HFFc6 (cell line): ENCODE results near the gene ANAPC7. TPM values are rescaled to one million over a fixed set of nuclear protein-coding genes. Genes with fewer than 3 reads are reported as not detected.

Source experiments
- DNase-seq: peaks from one replicate; pipeline ENCODE4 v3.0.0-alpha.2; 2018
- H3K27ac Mint-ChIP-seq: 2 replicates; pipeline ENCODE4 v1.8.0; 2020; ENCODE audit warnings: mild to moderate bottlenecking, mixed read lengths
- H3K27me3 Mint-ChIP-seq: 2 replicates; pipeline ENCODE4 v1.8.0; 2021; ENCODE audit warnings: mild to moderate bottlenecking, moderate library complexity, mixed read lengths; ENCODE audit not compliant: insufficient read depth
- H3K36me3 Mint-ChIP-seq: 2 replicates; pipeline ENCODE4 v1.8.0; 2021; ENCODE audit warnings: low read depth, mixed read lengths
- H3K4me1 Mint-ChIP-seq: 2 replicates; pipeline ENCODE4 v1.8.0; 2020; ENCODE audit warnings: low read depth, mixed read lengths
- H3K4me3 Mint-ChIP-seq: 2 replicates; pipeline ENCODE4 v1.8.0; 2020; ENCODE audit warnings: mild to moderate bottlenecking, moderate library complexity, mixed read lengths
- H3K9me3 Mint-ChIP-seq: 2 replicates; pipeline ENCODE4 v1.8.0; 2020; ENCODE audit warnings: mild to moderate bottlenecking, mixed read lengths
- total RNA-seq, 6 experiments: library from RNA; stranded (reverse); fragmentation: NEBNext Ultra II Directional; extraction: Animal tissue kit (Norgen Biotek cat#: 25700); gene quantifications; 2 replicates in 1 of 6; 3 replicates in 5 of 6; pipeline ENCODE4 v1.2.3, GENCODE V29; 2021
- TF ChIP-seq, protein P1 (sequence below): fragments of 200-600 bp; sonication (generic); IDR thresholded peaks from 2 replicates; pipeline ENCODE4 v1.5.0; 2021; ENCODE audit warnings: antibody characterized with exemption, mild to moderate bottlenecking

The ANAPC7 gene
- total RNA-seq, 6 experiments from 2014 or later: 48.7 to 58.8 (median 57.3) TPM

DNA sequence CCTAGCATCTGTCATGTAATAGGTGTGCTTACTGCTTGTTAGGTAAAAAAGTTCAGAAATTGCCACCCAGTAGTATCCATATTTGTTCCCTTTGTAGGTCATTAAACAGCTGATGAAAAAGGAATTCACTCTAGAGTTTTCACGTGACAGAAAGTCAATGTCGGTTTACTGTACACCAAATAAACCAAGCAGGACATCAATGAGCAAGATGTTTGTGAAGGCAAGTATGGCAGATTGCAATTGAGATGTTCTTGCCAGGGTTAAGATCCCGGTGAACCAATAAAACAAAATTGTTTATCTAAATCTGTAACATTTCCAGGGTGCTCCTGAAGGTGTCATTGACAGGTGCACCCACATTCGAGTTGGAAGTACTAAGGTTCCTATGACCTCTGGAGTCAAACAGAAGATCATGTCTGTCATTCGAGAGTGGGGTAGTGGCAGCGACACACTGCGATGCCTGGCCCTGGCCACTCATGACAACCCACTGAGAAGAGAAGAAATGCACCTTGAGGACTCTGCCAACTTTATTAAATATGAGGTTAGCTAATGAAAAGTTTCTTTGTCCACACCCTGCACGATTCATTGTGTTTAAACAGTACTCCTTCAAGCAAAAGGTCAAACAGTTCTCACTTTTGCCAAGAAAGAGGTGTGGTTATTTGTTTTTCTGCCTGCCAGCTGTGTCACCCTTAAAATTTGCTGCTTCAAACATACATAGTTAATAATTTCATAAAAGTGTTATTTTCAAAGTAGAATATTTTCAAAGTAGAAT, 64.1 kb downstream of the ANAPC7 start:
- Mint-ChIP-seq H3K27me3 (peaks cover 14% of the 10 kb centered on the region), H3K9me3 (no peaks in the 10 kb centered on the region), H3K4me3 (no peak overlapping the region), H3K36me3 (peaks cover 86% of the 10 kb centered on the region), H3K4me1 (peaks cover 27% of the 10 kb centered on the region), H3K27ac (peak overlapping the region; percentile 40; the same call in 1 of the 2 replicates)
- no peak for DNase-seq
- TF ChIP-seq, protein P1, sequence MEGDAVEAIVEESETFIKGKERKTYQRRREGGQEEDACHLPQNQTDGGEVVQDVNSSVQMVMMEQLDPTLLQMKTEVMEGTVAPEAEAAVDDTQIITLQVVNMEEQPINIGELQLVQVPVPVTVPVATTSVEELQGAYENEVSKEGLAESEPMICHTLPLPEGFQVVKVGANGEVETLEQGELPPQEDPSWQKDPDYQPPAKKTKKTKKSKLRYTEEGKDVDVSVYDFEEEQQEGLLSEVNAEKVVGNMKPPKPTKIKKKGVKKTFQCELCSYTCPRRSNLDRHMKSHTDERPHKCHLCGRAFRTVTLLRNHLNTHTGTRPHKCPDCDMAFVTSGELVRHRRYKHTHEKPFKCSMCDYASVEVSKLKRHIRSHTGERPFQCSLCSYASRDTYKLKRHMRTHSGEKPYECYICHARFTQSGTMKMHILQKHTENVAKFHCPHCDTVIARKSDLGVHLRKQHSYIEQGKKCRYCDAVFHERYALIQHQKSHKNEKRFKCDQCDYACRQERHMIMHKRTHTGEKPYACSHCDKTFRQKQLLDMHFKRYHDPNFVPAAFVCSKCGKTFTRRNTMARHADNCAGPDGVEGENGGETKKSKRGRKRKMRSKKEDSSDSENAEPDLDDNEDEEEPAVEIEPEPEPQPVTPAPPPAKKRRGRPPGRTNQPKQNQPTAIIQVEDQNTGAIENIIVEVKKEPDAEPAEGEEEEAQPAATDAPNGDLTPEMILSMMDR: no peak

DNA sequence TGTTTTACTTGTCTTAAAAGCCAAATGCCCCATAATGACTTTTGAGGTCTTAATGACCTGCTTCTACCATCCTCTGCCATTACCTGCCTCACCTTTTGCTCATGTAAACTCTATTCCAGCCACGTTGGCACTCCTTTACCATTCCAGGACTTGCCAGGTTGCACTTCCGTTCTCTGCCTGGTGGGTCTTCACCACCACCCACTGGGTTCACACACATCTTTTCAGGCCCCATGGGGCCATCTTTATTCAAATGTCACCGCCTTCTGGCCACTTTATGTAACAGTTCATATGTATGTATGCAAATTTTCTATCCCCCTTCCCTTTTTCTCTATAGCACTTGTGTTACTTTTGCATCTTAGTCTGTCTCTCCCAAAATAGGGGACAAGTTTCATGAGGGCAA, 64.8 kb downstream of the ANAPC7 start:
- no peak overlapping the region for H3K4me3 Mint-ChIP-seq
- no peak for DNase-seq

DNA sequence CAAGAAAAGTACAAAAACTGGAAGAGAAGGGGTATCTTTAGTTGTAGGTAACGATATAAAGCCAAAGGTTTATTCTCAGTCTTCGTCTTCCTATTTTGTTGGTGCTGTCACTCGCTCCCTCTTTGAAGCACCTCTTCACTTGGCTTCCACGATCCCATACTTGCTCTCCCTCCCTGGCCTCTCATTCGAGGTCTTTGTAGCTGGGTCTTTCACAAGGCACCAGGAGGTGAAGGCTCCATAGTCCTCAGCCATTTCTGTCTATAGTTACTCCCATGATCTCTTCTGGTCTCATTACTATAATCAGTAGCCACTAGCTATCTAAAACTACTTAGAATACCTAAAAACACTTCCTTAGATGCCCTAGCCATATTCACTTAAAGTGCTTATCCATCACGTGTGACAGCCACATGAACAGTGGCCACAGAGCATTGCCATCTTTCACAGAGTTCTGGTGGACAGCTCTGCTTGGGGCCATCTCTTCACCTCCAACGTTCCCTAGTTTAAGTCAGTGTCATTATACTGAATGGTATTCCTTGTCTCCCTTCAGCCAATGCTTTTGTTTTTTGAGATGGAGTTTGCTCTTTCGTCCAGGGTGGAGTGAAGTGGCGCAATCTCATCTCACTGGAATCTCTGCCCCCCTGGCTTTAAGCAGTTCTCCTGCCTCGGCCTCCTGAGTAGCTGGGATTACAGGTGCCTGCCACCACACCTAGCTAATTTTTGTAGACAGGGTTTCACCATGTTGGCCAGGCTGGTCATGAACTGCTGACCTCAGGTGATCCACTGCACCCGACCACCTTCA, 65.4 kb downstream of the ANAPC7 start:
- Mint-ChIP-seq H3K27me3 (peaks cover 14% of the 10 kb centered on the region), H3K36me3 (peaks cover 86% of the 10 kb centered on the region), H3K9me3 (no peaks in the 10 kb centered on the region), H3K4me3 (no peak overlapping the region), H3K27ac (peak overlapping the region; percentile 24; the same call in 1 of the 2 replicates), H3K4me1 (peaks cover 27% of the 10 kb centered on the region)
- DNase-seq: no peak
- TF ChIP-seq, protein P1: no peak

More for the DNA sequence above, 64.8 kb downstream of the ANAPC7 start:
- H3K27me3 Mint-ChIP-seq: peaks cover 14% of the 10 kb centered on the region
- TF ChIP-seq, protein P1: peak; percentile 67
- peak overlapping the region; percentile 27 for H3K27ac Mint-ChIP-seq
- H3K4me1 Mint-ChIP-seq: peaks cover 27% of the 10 kb centered on the region
- H3K9me3 Mint-ChIP-seq: no peaks in the 10 kb centered on the region
- peaks cover 86% of the 10 kb centered on the region for H3K36me3 Mint-ChIP-seq

DNA sequence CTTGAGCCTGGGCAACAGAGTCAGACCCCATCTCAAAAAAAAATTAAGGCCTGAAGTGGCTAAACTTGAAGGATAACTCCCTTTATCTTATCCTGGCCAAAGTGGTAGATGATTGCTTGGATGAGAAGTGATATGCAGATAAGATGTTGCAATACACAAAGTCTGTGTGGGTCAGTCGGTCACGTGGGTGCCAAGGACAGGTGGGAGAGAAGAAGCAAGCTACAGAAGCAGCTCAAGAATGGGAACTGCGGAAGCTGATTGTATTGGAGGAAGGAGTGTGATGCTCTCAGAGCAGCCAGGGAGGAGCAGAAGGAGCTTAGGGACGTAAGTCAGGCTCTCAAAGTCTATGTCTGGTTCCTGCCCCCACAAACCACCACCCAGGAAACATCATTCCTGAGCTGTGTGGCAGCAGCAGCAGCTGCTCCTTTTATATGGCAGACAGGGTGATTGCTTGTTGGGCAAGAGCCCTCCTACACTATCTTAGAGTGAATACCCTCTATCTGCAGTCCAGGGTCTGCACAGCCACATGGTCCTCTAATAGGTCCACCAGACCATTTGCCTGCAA, 67.9 kb downstream of the ANAPC7 start:
- Mint-ChIP-seq H3K4me3 (no peak overlapping the region), H3K27ac (peak overlapping the region; percentile 42), H3K36me3 (peaks cover 81% of the 10 kb centered on the region), H3K27me3 (peaks cover 14% of the 10 kb centered on the region), H3K9me3 (no peaks in the 10 kb centered on the region), H3K4me1 (peaks cover 31% of the 10 kb centered on the region)
- DNase-seq: no peak
- TF ChIP-seq, protein P1: no peak

DNA sequence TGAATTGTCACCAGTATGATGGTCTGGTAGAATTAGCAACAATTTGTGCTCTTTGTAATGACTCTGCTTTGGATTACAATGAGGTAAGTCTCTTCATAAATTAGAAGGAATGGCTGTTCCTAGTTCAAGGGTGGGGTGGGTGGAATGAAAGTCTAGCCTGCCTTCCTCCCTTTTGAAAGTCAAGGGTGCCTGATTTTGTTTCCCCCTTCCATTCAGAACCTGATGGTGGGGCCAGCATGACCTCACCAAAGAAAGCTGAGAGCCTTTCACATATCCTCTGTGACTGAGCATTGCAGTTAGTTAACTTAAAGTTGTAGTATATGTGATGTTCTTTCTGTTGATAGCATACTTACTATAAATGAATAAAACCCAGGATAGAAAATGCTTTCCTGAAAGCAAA, 70.3 kb downstream of the ANAPC7 start:
- Mint-ChIP-seq H3K4me1 (peaks cover 27% of the 10 kb centered on the region), H3K4me3 (no peak overlapping the region), H3K27me3 (peaks cover 6% of the 10 kb centered on the region), H3K36me3 (peaks cover 64% of the 10 kb centered on the region), H3K27ac (peak overlapping the region; percentile 11; the same call in 1 of the 2 replicates), H3K9me3 (no peaks in the 10 kb centered on the region)
- no peak for DNase-seq
- TF ChIP-seq, protein P1: no peak
